ENCODE measurements around the gene COL5A1.

COL5A1 gene

DNA sequence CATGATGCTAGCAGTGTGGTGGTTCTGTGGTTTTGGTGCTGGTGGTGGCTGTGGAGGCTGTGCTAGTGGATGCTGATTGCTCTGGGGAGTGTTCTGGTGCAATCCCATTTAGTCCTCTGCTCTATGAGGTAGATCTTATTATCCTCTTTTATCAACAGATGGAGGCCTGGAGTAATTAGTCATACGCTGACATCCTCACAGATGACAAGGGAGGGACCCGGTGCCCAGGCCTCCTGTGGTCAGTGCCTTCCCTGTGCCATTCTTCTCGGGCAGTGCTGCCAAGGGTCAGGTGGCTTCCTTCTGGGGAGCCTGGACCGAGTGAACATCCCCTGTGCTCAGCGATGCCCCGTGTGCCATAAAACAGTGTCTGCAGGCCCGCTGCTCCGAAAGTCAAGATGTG lies 74.5 kb downstream of the COL5A1 start:
- DNase-seq (ENCODE audit: low read depth, low spot score), result no peak
- Histone ChIP-seq H3K9ac (ENCODE audit: insufficient read length, low read depth) (no peak overlapping the region), H3K4me1 (ENCODE audit: insufficient read depth, insufficient read length) (peaks cover 2% of the 10 kb centered on the region), H3K27me3 (ENCODE audit: insufficient read depth, insufficient read length) (no peaks in the 10 kb centered on the region), H3K4me3 (ENCODE audit: insufficient read length, low read depth) (no peak overlapping the region), H3K9me3 (ENCODE audit: insufficient read depth, low read length) (no peaks in the 10 kb centered on the region), H3K36me3 (ENCODE audit: insufficient read depth, insufficient read length, low read length) (peaks cover 89% of the 10 kb centered on the region)
- no peak for TF ChIP-seq YY1 (IDR thresholded peaks at IDR 0.05; ENCODE audit: insufficient read depth, insufficient read length)
- TF ChIP-seq ZNF274 (IDR thresholded peaks at IDR 0.05; ENCODE audit: low read depth, low read length), result no peak
- TF ChIP-seq SUZ12 (IDR thresholded peaks at IDR 0.05; ENCODE audit: extremely low read depth, insufficient read depth, insufficient read length), result no peak

DNA sequence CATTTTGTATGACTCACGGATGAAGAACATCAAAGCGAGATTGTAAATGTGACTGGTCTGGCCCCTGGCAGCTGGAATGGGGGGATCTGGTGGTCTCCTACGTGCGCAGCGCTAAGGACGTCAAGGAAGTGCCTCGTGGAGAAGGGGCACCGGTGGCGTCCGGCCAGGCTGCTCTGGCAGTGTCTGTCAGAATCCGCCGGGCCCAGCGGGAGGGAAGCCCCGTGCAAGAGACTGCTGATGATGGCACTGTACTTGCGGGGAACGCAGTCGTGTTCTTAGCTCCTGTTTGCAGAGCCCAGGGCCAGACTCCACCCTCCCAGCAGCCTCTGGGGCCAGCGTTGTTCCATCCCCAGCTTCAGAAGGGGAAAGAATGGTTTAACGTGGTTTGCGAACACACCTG lies 75.5 kb downstream of the COL5A1 start:
- H3K4me1 ChIP-seq (ENCODE audit: insufficient read depth, insufficient read length), result no peaks in the 10 kb centered on the region
- no peaks in the 10 kb centered on the region for H3K27me3 ChIP-seq (ENCODE audit: insufficient read depth, insufficient read length)
- H3K9ac ChIP-seq (ENCODE audit: insufficient read length, low read depth), result no peak overlapping the region
- H3K4me3 ChIP-seq (ENCODE audit: insufficient read length, low read depth), result no peak overlapping the region
- no peak for DNase-seq (ENCODE audit: low read depth, low spot score)
- H3K9me3 ChIP-seq (ENCODE audit: insufficient read depth, low read length), result no peaks in the 10 kb centered on the region
- TF ChIP-seq SUZ12 (IDR thresholded peaks at IDR 0.05; ENCODE audit: extremely low read depth, insufficient read depth, insufficient read length) (no peak), YY1 (IDR thresholded peaks at IDR 0.05; ENCODE audit: insufficient read depth, insufficient read length) (no peak), ZNF274 (IDR thresholded peaks at IDR 0.05; ENCODE audit: low read depth, low read length) (no peak)
- peaks cover 90% of the 10 kb centered on the region for H3K36me3 ChIP-seq (ENCODE audit: insufficient read depth, insufficient read length, low read length)

DNA sequence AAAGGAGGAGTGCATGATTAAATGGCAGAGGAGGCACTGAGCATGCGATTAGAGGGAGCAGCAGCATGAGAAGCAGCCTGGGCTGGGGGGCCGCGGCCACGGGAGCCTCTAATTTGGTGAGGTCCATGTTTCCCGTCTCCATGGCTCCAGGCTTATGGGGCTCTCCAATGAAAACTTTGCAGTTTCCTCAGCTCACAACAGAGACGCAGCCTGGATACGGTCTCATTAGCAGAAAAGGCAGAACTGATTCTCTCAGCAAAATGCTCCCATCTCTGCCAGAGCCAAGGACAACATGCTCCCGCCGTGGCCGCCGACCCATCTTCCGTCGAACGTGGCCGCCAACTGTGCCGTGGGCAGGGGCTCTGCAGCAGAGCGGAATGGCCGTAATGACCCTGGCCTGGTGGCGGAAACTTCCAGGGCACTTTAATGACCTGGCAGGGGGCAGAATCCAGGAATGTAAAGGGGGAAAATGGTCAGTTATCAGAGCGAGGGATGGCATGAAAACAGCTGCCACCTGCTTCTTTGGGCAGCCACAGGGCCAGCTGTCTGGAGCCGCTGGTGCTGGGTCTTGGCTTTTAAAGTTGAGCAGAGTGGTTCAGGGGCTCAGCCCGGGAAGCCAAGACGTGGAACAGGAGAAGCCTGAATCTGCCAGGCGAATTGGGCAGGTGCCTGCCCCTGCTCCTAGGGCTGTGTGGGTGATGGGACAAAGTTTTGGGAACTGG lies 76.5 kb downstream of the COL5A1 start:
- Histone ChIP-seq H3K9me3 (ENCODE audit: insufficient read depth, low read length) (no peaks in the 10 kb centered on the region), H3K27me3 (ENCODE audit: insufficient read depth, insufficient read length) (no peaks in the 10 kb centered on the region), H3K9ac (ENCODE audit: insufficient read length, low read depth) (no peak overlapping the region), H3K36me3 (ENCODE audit: insufficient read depth, insufficient read length, low read length) (peaks cover 94% of the 10 kb centered on the region), H3K4me3 (ENCODE audit: insufficient read length, low read depth) (no peak overlapping the region), H3K4me1 (ENCODE audit: insufficient read depth, insufficient read length) (no peaks in the 10 kb centered on the region)
- TF ChIP-seq YY1 (IDR thresholded peaks at IDR 0.05; ENCODE audit: insufficient read depth, insufficient read length) (no peak), SUZ12 (IDR thresholded peaks at IDR 0.05; ENCODE audit: extremely low read depth, insufficient read depth, insufficient read length) (no peak), ZNF274 (IDR thresholded peaks at IDR 0.05; ENCODE audit: low read depth, low read length) (no peak)
- DNase-seq (ENCODE audit: low read depth, low spot score), result no peak

DNA sequence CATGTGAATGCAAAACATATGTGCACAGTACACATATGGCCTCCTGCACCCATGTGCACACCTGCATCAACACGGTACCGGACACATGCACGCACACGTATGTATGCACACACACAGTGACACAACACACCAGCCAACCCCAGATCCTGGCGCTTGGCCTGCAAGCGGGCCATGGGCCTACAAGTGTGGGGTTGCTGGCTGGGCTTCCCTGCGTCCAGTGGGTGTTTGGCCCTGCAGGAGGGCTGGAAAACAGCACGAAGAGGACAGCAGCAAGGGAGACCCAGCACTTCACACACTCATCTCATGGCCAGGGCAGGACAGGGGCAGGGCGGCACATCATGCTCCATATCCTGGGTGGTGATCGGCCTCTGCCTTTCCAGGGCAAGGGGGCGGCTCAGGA lies 77.7 kb downstream of the COL5A1 start:
- H3K9ac ChIP-seq (ENCODE audit: insufficient read length, low read depth), result no peak overlapping the region
- DNase-seq (ENCODE audit: low read depth, low spot score), result no peak
- TF ChIP-seq YY1 (IDR thresholded peaks at IDR 0.05; ENCODE audit: insufficient read depth, insufficient read length) (no peak), ZNF274 (IDR thresholded peaks at IDR 0.05; ENCODE audit: low read depth, low read length) (no peak), SUZ12 (IDR thresholded peaks at IDR 0.05; ENCODE audit: extremely low read depth, insufficient read depth, insufficient read length) (no peak)
- no peaks in the 10 kb centered on the region for H3K27me3 ChIP-seq (ENCODE audit: insufficient read depth, insufficient read length)
- peaks cover 9% of the 10 kb centered on the region for H3K4me1 ChIP-seq (ENCODE audit: insufficient read depth, insufficient read length)
- H3K36me3 ChIP-seq (ENCODE audit: insufficient read depth, insufficient read length, low read length), result peaks cover 93% of the 10 kb centered on the region
- H3K4me3 ChIP-seq (ENCODE audit: insufficient read length, low read depth), result no peak overlapping the region
- no peaks in the 10 kb centered on the region for H3K9me3 ChIP-seq (ENCODE audit: insufficient read depth, low read length)

DNA sequence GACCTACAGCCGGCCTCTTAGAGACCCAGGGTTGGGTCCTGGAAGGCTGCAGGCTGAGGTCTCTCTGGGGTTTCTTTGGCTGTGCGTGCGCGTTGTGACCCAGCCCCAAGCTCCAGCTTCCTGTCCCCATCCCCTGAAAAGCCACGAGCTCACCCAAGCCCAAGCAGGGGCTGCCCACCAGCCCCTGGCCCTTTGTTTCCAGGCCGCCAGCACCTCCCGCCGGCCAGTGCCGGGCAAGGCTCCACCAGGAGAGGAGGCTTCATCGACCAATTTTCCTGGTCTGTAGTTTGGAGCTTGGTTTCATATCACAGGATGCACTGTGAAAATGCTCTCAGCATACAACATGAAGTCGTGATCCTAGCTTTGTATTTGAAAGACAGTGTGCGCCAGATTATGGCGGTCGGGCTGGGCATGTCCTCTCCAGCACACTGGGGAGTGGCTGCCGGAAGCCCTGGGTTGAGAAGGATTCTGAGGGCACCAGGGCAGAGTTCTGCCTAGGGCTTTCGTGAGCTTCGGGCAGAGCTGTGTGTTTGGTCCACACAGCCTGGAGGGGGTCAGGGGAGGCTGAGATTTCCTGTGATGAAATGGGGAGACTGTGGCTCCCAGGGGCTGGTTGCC lies 78.6 kb downstream of the COL5A1 start:
- Histone ChIP-seq H3K9me3 (ENCODE audit: insufficient read depth, low read length) (no peaks in the 10 kb centered on the region), H3K27me3 (ENCODE audit: insufficient read depth, insufficient read length) (no peaks in the 10 kb centered on the region), H3K4me3 (ENCODE audit: insufficient read length, low read depth) (no peak overlapping the region), H3K4me1 (ENCODE audit: insufficient read depth, insufficient read length) (peaks cover 15% of the 10 kb centered on the region), H3K36me3 (ENCODE audit: insufficient read depth, insufficient read length, low read length) (peaks cover 95% of the 10 kb centered on the region), H3K9ac (ENCODE audit: insufficient read length, low read depth) (no peak overlapping the region)
- TF ChIP-seq YY1 (IDR thresholded peaks at IDR 0.05; ENCODE audit: insufficient read depth, insufficient read length), result no peak
- TF ChIP-seq ZNF274 (IDR thresholded peaks at IDR 0.05; ENCODE audit: low read depth, low read length), result no peak
- no peak for TF ChIP-seq SUZ12 (IDR thresholded peaks at IDR 0.05; ENCODE audit: extremely low read depth, insufficient read depth, insufficient read length)
- DNase-seq (ENCODE audit: low read depth, low spot score), result no peak

DNA sequence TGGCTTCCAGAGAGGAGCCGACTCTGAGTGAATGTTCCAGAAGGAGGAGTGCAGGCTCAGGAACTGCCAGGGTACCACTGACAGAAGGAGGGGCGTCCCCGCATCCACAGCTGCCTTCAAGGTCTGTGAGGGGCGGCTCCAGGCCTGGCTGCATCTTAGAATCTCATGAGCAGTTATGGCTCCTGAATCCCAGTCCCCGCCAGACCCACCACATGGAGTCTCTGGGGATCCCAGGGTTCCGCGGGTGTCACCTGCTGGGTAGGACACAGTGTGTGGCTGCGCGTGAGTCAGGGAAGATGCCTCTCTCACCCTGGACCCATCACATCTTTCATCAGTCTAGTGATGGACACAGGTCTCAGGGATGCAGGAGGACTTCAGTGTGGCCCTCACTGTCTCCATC lies 79.2 kb downstream of the COL5A1 start:
- Histone ChIP-seq H3K9ac (ENCODE audit: insufficient read length, low read depth) (no peak overlapping the region), H3K4me3 (ENCODE audit: insufficient read length, low read depth) (no peak overlapping the region), H3K36me3 (ENCODE audit: insufficient read depth, insufficient read length, low read length) (peaks cover 94% of the 10 kb centered on the region), H3K9me3 (ENCODE audit: insufficient read depth, low read length) (no peaks in the 10 kb centered on the region), H3K27me3 (ENCODE audit: insufficient read depth, insufficient read length) (no peaks in the 10 kb centered on the region), H3K4me1 (ENCODE audit: insufficient read depth, insufficient read length) (peaks cover 15% of the 10 kb centered on the region)
- no peak for DNase-seq (ENCODE audit: low read depth, low spot score)
- TF ChIP-seq YY1 (IDR thresholded peaks at IDR 0.05; ENCODE audit: insufficient read depth, insufficient read length) (no peak), SUZ12 (IDR thresholded peaks at IDR 0.05; ENCODE audit: extremely low read depth, insufficient read depth, insufficient read length) (no peak), ZNF274 (IDR thresholded peaks at IDR 0.05; ENCODE audit: low read depth, low read length) (no peak)

DNA sequence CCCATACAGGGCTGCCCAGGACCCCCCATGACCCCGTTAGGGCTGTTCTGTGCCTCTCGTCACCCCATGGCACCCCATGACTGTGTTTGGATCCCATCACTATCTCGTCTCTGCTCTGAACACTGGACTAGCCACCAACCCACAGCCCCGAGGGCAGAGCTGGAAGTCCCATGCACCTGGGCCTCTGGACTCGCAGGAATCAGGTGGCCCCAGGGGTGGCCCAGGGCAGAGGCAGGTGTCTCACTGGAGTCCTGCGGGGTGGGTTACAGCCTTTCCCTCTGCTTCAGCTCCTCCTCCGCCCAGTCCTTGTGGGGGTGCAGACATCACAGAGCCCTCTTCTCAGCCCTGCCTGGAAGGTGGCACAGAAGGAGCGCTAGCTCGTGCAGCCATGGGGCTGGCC lies 79.7 kb downstream of the COL5A1 start:
- no peak for TF ChIP-seq YY1 (IDR thresholded peaks at IDR 0.05; ENCODE audit: insufficient read depth, insufficient read length)
- no peak for TF ChIP-seq ZNF274 (IDR thresholded peaks at IDR 0.05; ENCODE audit: low read depth, low read length)
- no peak for TF ChIP-seq SUZ12 (IDR thresholded peaks at IDR 0.05; ENCODE audit: extremely low read depth, insufficient read depth, insufficient read length)
- peaks cover 15% of the 10 kb centered on the region for H3K4me1 ChIP-seq (ENCODE audit: insufficient read depth, insufficient read length)

More for the DNA sequence above, 79.7 kb downstream of the COL5A1 start:
- H3K9me3 ChIP-seq (ENCODE audit: insufficient read depth, low read length), result no peaks in the 10 kb centered on the region
- no peak overlapping the region for H3K4me3 ChIP-seq (ENCODE audit: insufficient read length, low read depth)
- H3K9ac ChIP-seq (ENCODE audit: insufficient read length, low read depth), result no peak overlapping the region
- H3K27me3 ChIP-seq (ENCODE audit: insufficient read depth, insufficient read length), result no peaks in the 10 kb centered on the region
- H3K36me3 ChIP-seq (ENCODE audit: insufficient read depth, insufficient read length, low read length), result peaks cover 94% of the 10 kb centered on the region
- DNase-seq (ENCODE audit: low read depth, low spot score), result no peak
